HepG2 (cell line): ENCODE results near the gene UBR3. TPM values are rescaled to one million over a fixed set of nuclear protein-coding genes. Genes with fewer than 3 reads are reported as not detected.

Experiments
- CREBL2 ChIP-seq: sonication (generic); formaldehyde crosslinking; IDR thresholded peaks from 2 replicates; pipeline ENCODE4 v1.8.1; 2023; ENCODE audit warnings: missing genetic modification reagents, mild to moderate bottlenecking, borderline replicate concordance
- FIP1L1 ChIP-seq: fragments of 200-400 bp; formaldehyde crosslinking; IDR thresholded peaks from 2 replicates; pipeline ENCODE4 v1.6.1; 2018; ENCODE audit warnings: low read depth, mild to moderate bottlenecking, low read length, moderate library complexity, borderline replicate concordance; ENCODE audit not compliant: insufficient read depth
- IRX3 ChIP-seq: sonication (generic); formaldehyde crosslinking; IDR thresholded peaks from 2 replicates; pipeline ENCODE4 v1.8.1; 2023; ENCODE audit warnings: mild to moderate bottlenecking, low read depth, missing genetic modification reagents, borderline replicate concordance
- NAIF1 ChIP-seq: sonication (generic); formaldehyde crosslinking; IDR thresholded peaks from 2 replicates; pipeline ENCODE4 v1.5.0; 2020; ENCODE audit warnings: mild to moderate bottlenecking, missing genetic modification reagents, borderline replicate concordance
- NFIC ChIP-seq: IDR thresholded peaks from 2 replicates; pipeline ENCODE4 v1.6.1; 2012; ENCODE audit warnings: mild to moderate bottlenecking, low read length, inconsistent platforms
- NFKB2 ChIP-seq: sonication (generic); formaldehyde crosslinking; IDR thresholded peaks from 2 replicates; pipeline ENCODE4 v1.4.0; 2020; ENCODE audit warnings: missing genetic modification reagents, borderline replicate concordance
- SAFB2 ChIP-seq: sonication (generic); formaldehyde crosslinking; IDR thresholded peaks from 2 replicates; pipeline ENCODE4 v1.5.1; 2020; ENCODE audit warnings: missing genetic modification reagents, low read depth, mild to moderate bottlenecking, borderline replicate concordance
- SYNCRIP ChIP-seq: fragments of 200-400 bp; formaldehyde crosslinking; IDR thresholded peaks from 2 replicates; pipeline ENCODE4 v1.6.1; 2018; ENCODE audit warnings: mild to moderate bottlenecking, low read depth, low read length; ENCODE audit not compliant: insufficient read depth
- ZBED4 ChIP-seq: sonication (generic); formaldehyde crosslinking; IDR thresholded peaks from 2 replicates; pipeline ENCODE4 v1.4.0; 2020; ENCODE audit warnings: missing genetic modification reagents, borderline replicate concordance
- ZBTB7A ChIP-seq: sonication (generic); formaldehyde crosslinking; IDR thresholded peaks from 2 replicates; pipeline ENCODE4 v1.8.0; 2022; ENCODE audit warnings: mild to moderate bottlenecking, missing genetic modification reagents
- ZNF136 ChIP-seq: sonication (generic); formaldehyde crosslinking; IDR thresholded peaks from 2 replicates; pipeline ENCODE4 v1.8.1; 2022; ENCODE audit warnings: low read depth, mild to moderate bottlenecking, moderate library complexity, missing genetic modification reagents
- ZNF260 ChIP-seq: sonication (generic); formaldehyde crosslinking; IDR thresholded peaks from 2 replicates; pipeline ENCODE4 v1.4.0; 2020; ENCODE audit warnings: missing genetic modification reagents, low read depth, mild to moderate bottlenecking, borderline replicate concordance
- ZNF354B ChIP-seq: sonication (generic); formaldehyde crosslinking; IDR thresholded peaks from 2 replicates; pipeline ENCODE4 v1.8.0; 2022; ENCODE audit warnings: mild to moderate bottlenecking, missing genetic modification reagents
- ZNF552 ChIP-seq: sonication (generic); formaldehyde crosslinking; IDR thresholded peaks from 2 replicates; pipeline ENCODE4 v1.9.0; 2022; ENCODE audit warnings: missing genetic modification reagents, mild to moderate bottlenecking, borderline replicate concordance
- ZNF629 ChIP-seq: sonication (generic); formaldehyde crosslinking; conservative IDR thresholded peaks from 2 replicates; pipeline ENCODE4 v1.5.0; 2020; ENCODE audit warnings: missing genetic modification reagents
- ZZZ3 ChIP-seq: sonication (generic); formaldehyde crosslinking; IDR thresholded peaks from 2 replicates; pipeline ENCODE4 v1.4.0; 2020; ENCODE audit warnings: missing genetic modification reagents, mild to moderate bottlenecking, borderline replicate concordance
- polyA plus RNA-seq, 8 experiments: library from polyadenylated mRNA; depleted of rRNA in 3 of 8; stranded (reverse) in 7 of 8; unstranded in 1 of 8; fragments of >200 nt; fragmentation: Illumina TruSeq in 4 of 8; extraction: Trizol in 4 of 8; gene quantifications; 2 replicates each; pipeline versions ENCODE4 v1.2.1 to v1.2.3, GENCODE V29; 2011 to 2016; ENCODE audit warnings: low read depth in 4 of 8, missing spikeins in 1 of 8, mixed read lengths in 1 of 8; ENCODE audit not compliant: insufficient read depth in 1 of 8
- total RNA-seq, 5 experiments: library from RNA; depleted of rRNA; stranded (reverse); fragments of >200 nt; fragmentation: Illumina TruSeq; extraction: Trizol; gene quantifications; 2 replicates each; pipeline ENCODE4 v1.2.3, GENCODE V29; 2016; ENCODE audit warnings: low read depth in 1 of 5
- TF ChIP-seq, protein P1 (sequence below): sonication (generic); formaldehyde crosslinking; IDR thresholded peaks from 2 replicates; pipeline ENCODE4 v1.4.0; 2020; ENCODE audit warnings: missing genetic modification reagents
- TF ChIP-seq, protein P2 (sequence below): IDR thresholded peaks from 2 replicates; pipeline ENCODE4 v1.6.1; 2012; ENCODE audit warnings: low read length, improper control_type of control experiment

UBR3 gene
- total and polyA plus RNA-seq, 2 of the 13 experiments (the other 11 are each of a cell fraction or from before 2014, with no cell fraction given), result 15.1 to 28.0 TPM

DNA sequence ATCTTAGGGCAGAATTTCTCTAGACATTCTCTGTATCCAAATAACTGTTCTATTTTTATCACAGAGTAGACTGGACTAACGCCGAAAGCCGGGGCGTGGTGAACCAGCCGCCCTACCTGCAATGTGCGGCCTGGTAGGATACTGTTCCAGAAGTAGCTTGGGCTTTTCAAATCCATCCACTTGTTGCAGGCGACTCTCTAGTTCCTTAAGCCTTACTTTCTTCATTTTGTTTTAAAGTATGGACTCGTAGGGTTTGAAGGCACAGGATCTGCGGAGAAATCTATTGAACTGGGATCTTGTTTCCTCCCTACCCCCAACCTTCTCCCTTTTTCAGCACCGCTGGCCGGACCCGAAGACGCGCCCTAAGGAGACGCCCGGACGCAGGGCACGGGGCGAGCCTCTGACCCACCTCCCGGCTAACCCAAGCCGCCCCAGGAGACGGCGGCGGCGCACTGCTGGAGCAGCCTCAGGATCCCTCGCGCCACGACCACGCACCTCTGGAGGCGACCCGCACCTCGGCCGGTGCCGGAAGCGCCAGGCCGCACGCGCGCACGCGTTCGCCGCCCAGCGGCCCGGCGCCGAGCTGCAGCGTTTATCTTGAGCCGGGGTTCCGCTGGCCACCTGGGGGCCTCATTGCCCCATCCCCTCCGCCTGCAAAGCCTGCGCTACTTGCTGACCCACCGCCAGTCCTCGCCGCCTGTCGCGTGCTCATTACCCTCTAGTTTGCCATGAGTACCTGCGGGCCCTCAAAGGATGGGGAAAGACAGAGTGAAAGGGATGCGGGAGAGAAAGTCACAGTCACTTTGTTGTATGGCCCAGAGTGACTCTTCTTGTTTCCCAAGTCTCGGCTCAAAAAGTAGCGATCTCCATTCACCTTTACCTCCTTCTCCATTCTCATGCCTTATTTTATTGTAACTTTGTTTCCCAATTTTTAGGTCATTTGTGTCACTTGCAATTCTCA is 2.6 kb upstream of the UBR3 start, which contains the start of gene METTL5 (continued):
- TF ChIP-seq, protein P1, sequence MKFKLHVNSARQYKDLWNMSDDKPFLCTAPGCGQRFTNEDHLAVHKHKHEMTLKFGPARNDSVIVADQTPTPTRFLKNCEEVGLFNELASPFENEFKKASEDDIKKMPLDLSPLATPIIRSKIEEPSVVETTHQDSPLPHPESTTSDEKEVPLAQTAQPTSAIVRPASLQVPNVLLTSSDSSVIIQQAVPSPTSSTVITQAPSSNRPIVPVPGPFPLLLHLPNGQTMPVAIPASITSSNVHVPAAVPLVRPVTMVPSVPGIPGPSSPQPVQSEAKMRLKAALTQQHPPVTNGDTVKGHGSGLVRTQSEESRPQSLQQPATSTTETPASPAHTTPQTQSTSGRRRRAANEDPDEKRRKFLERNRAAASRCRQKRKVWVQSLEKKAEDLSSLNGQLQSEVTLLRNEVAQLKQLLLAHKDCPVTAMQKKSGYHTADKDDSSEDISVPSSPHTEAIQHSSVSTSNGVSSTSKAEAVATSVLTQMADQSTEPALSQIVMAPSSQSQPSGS (CRISPR knock-in tag), result peak; percentile 2; the same call in 1 of the 2 replicates
- TF ChIP-seq ZBTB7A, result peak; percentile 63
- TF ChIP-seq IRX3 (CRISPR knock-in tag), result peak; percentile 87; the same call in 1 of the 2 replicates
- peak; percentile 98 for TF ChIP-seq SAFB2
- peak; percentile 98 for TF ChIP-seq NFKB2 (CRISPR knock-in tag)
- TF ChIP-seq ZNF552 (CRISPR knock-in tag), result peak; percentile 75; the same call in 1 of the 2 replicates
- TF ChIP-seq NFIC, result 0 out of 2 replicates have a peak, but pooled peaks have one; percentile 27
- TF ChIP-seq, protein P2, sequence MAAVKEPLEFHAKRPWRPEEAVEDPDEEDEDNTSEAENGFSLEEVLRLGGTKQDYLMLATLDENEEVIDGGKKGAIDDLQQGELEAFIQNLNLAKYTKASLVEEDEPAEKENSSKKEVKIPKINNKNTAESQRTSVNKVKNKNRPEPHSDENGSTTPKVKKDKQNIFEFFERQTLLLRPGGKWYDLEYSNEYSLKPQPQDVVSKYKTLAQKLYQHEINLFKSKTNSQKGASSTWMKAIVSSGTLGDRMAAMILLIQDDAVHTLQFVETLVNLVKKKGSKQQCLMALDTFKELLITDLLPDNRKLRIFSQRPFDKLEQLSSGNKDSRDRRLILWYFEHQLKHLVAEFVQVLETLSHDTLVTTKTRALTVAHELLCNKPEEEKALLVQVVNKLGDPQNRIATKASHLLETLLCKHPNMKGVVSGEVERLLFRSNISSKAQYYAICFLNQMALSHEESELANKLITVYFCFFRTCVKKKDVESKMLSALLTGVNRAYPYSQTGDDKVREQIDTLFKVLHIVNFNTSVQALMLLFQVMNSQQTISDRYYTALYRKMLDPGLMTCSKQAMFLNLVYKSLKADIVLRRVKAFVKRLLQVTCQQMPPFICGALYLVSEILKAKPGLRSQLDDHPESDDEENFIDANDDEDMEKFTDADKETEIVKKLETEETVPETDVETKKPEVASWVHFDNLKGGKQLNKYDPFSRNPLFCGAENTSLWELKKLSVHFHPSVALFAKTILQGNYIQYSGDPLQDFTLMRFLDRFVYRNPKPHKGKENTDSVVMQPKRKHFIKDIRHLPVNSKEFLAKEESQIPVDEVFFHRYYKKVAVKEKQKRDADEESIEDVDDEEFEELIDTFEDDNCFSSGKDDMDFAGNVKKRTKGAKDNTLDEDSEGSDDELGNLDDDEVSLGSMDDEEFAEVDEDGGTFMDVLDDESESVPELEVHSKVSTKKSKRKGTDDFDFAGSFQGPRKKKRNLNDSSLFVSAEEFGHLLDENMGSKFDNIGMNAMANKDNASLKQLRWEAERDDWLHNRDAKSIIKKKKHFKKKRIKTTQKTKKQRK, result no peak
- peak; percentile 79; the same call in 1 of the 2 replicates for TF ChIP-seq CREBL2 (CRISPR knock-in tag)
- no peak for TF ChIP-seq ZNF260 (CRISPR knock-in tag)
- TF ChIP-seq ZNF136, result 0 out of 2 replicates have a peak, but pooled peaks have one; percentile 61
- no peak for TF ChIP-seq ZNF354B (CRISPR knock-in tag)
- TF ChIP-seq SYNCRIP, result no peak
- peak; percentile 74; the same call in 1 of the 2 replicates for TF ChIP-seq ZBED4 (CRISPR knock-in tag)
- TF ChIP-seq FIP1L1, result 0 out of 2 replicates have a peak, but pooled peaks have one; percentile 86
- TF ChIP-seq ZZZ3 (CRISPR knock-in tag), result peak; percentile 63; the same call in 1 of the 2 replicates
- TF ChIP-seq ZNF629 (CRISPR knock-in tag), result peak; percentile 74
- 0 out of 2 replicates have a peak, but pooled peaks have one; percentile 57 for TF ChIP-seq NAIF1
